Measurements from ENCODE around the gene KLHL14. TPM values are rescaled to one million over a fixed set of nuclear protein-coding genes. Genes with fewer than 3 reads are reported as not detected.
A peak's percentile ranks its signal among the peaks of the same experiment; 100 is the strongest.

Gene KLHL14
- total RNA-seq, 4 donors from 2014 or later = 18.9 to 36.5 (median 29.3) TPM

GRCh38 chr18:32684940-32685339, 87.9 kb downstream of the KLHL14 start:
- Histone ChIP-seq H3K9me3 (no peaks in the 10 kb centered on the region), H3K4me1 (peaks cover 0 to 8% of the 10 kb centered on the region in 2 donors), H3K4me3 (replicated peaks in 1 of 3) (no peak overlapping the region), H3K27ac (no peak overlapping the region), H3K27me3 (no peaks in the 10 kb centered on the region), H3K36me3 (no peaks in the 10 kb centered on the region)
- TF ChIP-seq, protein P1, sequence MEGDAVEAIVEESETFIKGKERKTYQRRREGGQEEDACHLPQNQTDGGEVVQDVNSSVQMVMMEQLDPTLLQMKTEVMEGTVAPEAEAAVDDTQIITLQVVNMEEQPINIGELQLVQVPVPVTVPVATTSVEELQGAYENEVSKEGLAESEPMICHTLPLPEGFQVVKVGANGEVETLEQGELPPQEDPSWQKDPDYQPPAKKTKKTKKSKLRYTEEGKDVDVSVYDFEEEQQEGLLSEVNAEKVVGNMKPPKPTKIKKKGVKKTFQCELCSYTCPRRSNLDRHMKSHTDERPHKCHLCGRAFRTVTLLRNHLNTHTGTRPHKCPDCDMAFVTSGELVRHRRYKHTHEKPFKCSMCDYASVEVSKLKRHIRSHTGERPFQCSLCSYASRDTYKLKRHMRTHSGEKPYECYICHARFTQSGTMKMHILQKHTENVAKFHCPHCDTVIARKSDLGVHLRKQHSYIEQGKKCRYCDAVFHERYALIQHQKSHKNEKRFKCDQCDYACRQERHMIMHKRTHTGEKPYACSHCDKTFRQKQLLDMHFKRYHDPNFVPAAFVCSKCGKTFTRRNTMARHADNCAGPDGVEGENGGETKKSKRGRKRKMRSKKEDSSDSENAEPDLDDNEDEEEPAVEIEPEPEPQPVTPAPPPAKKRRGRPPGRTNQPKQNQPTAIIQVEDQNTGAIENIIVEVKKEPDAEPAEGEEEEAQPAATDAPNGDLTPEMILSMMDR (IDR thresholded peaks at IDR 0.05) = no peak
- no peak for TF ChIP-seq POLR2A (IDR thresholded peaks at IDR 0.05)
- DNase-seq = no peak
- WGBS, 2 donors = 86 to 87% methylated on average over 8 of the region's 8 CpGs
- intact Hi-C loops (cut with DNase I) = no loop called here

- 89 to 100% methylated on average over 1 of the region's 1 CpG for WGBS, 2 donors
- Histone ChIP-seq H3K27me3 (no peaks in the 10 kb centered on the region), H3K9me3 (no peaks in the 10 kb centered on the region), H3K36me3 (no peaks in the 10 kb centered on the region), H3K4me1 (peaks cover 0 to 2% of the 10 kb centered on the region in 2 donors), H3K4me3 (replicated peaks in 1 of 3) (no peak overlapping the region), H3K27ac (no peak overlapping the region)
- intact Hi-C loops (cut with DNase I) = no loop called here
- DNase-seq = no peak
- TF ChIP-seq, protein P1 (IDR thresholded peaks at IDR 0.05) = no peak
- no peak for TF ChIP-seq POLR2A (IDR thresholded peaks at IDR 0.05)
Observed at GRCh38 chr18:32684096-32684495, 88.7 kb downstream of the KLHL14 start.

DNA sequence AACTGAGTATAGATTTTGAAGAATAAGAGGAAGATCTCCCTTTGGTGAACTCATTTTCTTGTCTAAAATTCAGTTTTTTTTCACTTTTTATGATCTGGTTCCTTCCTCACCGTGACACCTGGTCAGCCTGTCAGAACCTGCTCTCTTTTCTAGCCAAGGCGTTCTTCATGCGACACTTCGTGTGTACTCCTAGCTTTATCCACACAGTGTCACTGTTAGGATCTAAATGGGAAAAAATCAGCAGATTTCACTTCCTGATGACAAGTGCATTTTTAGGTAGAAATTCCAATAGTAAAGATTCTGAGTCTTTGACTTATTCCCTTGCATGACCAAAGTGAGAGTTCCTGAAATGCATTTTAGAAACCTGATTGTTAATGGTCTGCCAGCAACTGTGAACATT, 89.8 kb downstream of the KLHL14 start:
- intact Hi-C loops (cut with DNase I) = no loop called here
- H3K9me3 ChIP-seq = no peaks in the 10 kb centered on the region
- no peaks in the 10 kb centered on the region for H3K36me3 ChIP-seq
- no peaks in the 10 kb centered on the region for H3K27me3 ChIP-seq
- 82 to 84% methylated on average over 4 of the region's 4 CpGs for whole genome bisulfite sequencing, 2 donors
- no peak overlapping the region for H3K4me3 ChIP-seq (replicated peaks in 1 of 3)
- no peak overlapping the region for H3K27ac ChIP-seq
- no peak for DNase-seq
- TF ChIP-seq, protein P1 (IDR thresholded peaks at IDR 0.05) = peak in 1 of 6 experiments; percentile 24
- TF ChIP-seq POLR2A (IDR thresholded peaks at IDR 0.05) = no peak
- H3K4me1 ChIP-seq = no peaks in the 10 kb centered on the region

GRCh38 chr18:32677578-32677977, 95.2 kb downstream of the KLHL14 start:
- Histone ChIP-seq H3K36me3 (no peaks in the 10 kb centered on the region), H3K4me3 (replicated peaks in 1 of 3) (no peak overlapping the region), H3K27ac (no peak overlapping the region), H3K9me3 (no peaks in the 10 kb centered on the region), H3K4me1 (no peaks in the 10 kb centered on the region), H3K27me3 (no peaks in the 10 kb centered on the region)
- DNase-seq = no peak
- TF ChIP-seq POLR2A (IDR thresholded peaks at IDR 0.05) = no peak
- TF ChIP-seq, protein P1 (IDR thresholded peaks at IDR 0.05) = no peak
- intact Hi-C loops (cut with DNase I) = no loop called here

- peak; percentile 29 to 39 for DNase-seq
- Histone ChIP-seq H3K36me3 (no peaks in the 10 kb centered on the region), H3K9me3 (no peaks in the 10 kb centered on the region), H3K27ac (no peak overlapping the region), H3K4me1 (no peaks in the 10 kb centered on the region), H3K4me3 (replicated peaks in 1 of 3) (no peak overlapping the region), H3K27me3 (no peaks in the 10 kb centered on the region)
- 27 to 37% methylated on average over 2 of the region's 2 CpGs for WGBS, 2 donors
- intact Hi-C loops (cut with DNase I) = no loop called here
- TF ChIP-seq, protein P1 (IDR thresholded peaks at IDR 0.05) = peak in 4 of 6 experiments; percentile 27 to 32 (median 28)
- no peak for TF ChIP-seq POLR2A (IDR thresholded peaks at IDR 0.05)
Observed at GRCh38 chr18:32674491-32674890, 98.3 kb downstream of the KLHL14 start.
